ENCODE measurements around the gene OTULIN. TPM values are rescaled to one million over a fixed set of nuclear protein-coding genes. Genes with fewer than 3 reads are reported as not detected.

Gene OTULIN
- polyA plus RNA-seq, 1 donor = 21.1 TPM

DNA sequence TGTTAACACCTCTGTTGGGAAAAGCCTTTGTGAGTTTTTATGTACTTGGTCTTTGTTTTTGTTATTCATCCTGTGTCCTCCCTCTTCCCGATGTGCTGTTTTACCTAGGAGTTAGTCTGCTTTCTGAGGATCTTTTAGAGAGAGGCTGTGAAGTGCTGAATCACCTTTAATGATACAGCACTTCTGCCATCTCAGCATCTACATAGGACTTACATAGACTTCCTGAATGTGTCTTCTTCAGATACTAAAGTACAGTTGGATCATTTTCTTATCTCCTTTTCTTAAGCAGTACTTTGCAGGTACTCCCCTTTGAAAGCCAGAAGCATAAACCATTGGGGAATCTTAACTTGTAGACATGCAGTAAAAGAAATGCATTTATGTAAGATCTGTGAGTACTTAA, 31.5 kb downstream of the OTULIN start:
- DNase-seq = no peak

DNA sequence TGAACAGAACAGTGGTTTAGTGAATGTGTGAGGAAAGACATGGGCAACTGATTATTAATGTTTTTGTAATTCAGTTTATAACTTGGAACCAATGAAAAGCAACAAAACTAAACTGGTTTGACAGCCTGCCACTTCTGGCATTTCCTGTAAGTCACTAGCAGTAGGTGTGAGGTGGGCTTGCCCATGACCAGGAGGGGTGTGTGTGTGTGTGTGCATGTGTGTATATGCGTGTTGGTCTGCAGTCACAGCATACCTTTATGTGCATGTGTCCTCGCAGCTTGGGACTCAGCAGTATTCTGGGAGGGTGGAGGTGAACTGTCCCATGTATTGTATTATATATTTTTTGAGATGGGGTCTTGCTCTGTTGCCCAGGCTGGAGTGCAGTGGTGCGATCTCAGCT, 32.3 kb downstream of the OTULIN start:
- no peak for DNase-seq

GRCh38 chr5:14698495-14698894, 34.0 kb downstream of the OTULIN start:
- DNase-seq = no peak

- no peak for DNase-seq
Observed at GRCh38 chr5:14699159-14699558, 34.6 kb downstream of the OTULIN start.

- no peak for DNase-seq
Observed at GRCh38 chr5:14699807-14700400, 35.4 kb downstream of the OTULIN start.

GRCh38 chr5:14700478-14701436, 36.2 kb downstream of the OTULIN start:
- no peak for DNase-seq

- no peak for DNase-seq
Observed at GRCh38 chr5:14701556-14701955, 37.0 kb downstream of the OTULIN start.

- DNase-seq = no peak
Observed at GRCh38 chr5:14702238-14702839, 37.8 kb downstream of the OTULIN start.

DNA sequence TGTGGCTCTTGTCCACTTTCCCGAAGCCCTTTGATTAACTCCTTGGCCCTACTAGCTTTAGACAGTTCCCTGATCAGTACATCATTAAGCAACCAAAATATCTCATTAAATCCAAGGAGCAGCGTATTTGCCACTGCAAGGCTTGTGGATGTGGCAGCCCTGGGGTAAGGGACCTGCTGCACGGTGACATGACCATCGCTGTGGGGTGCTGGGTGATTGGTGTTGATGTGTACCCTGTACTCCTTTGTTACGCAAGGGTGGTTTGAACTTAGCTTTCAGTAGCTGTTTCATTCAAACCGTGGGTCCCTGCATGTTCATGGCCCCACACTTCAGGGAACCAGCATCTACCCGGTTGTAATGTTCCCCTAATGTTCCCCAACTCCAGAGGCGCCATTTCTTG, 41.0 kb downstream of the OTULIN start:
- DNase-seq = no peak

DNA sequence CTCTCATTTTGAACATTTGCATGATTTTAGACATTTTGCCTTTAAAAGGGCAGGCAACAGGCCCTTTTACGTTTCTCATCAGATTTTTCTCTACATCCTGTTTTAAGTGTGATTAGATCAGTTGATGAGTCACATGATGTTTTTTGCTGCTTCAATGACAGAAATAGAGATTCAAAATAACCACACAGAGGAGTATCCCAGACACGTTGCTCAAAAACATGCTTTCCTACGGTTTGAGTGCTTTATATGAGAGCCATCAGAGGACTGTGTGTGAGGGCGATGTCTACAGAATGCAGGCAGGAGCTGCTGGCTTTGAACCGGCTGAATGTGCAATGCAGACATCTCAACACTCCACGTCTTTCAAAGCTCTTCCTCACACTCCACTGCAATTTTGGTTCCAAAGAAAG, 42.1 kb downstream of the OTULIN start:
- no peak for DNase-seq

DNA sequence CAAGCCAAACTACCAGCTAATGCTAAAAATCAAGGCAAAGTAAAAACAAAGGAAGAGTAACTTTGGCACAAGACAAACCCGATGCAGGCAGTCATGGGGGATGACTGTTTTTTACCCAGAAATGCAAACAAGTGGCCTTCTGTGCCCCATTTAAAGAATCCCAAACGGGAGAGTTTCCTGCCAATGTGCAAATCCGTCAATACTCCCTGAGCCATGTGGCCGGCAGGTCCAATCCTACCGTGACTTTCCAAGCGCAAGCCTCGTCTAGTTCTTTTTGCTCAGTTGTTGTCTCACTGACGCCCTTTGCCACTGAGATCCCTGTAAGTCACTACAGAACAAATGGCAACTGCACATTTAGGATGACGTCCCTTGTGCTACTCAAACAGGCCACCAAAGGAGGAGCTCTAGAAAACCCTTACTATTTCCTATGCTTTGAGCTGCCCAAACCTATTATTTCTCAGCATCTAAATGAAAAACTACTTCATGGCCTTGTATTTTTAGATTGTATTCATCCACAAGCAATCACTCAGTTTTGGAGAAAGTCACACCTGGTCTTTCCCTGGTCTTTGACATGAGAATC, 43.4 kb downstream of the OTULIN start:
- no peak for DNase-seq

- DNase-seq = no peak
Observed at GRCh38 chr5:14708551-14708950, 44.0 kb downstream of the OTULIN start.

DNA sequence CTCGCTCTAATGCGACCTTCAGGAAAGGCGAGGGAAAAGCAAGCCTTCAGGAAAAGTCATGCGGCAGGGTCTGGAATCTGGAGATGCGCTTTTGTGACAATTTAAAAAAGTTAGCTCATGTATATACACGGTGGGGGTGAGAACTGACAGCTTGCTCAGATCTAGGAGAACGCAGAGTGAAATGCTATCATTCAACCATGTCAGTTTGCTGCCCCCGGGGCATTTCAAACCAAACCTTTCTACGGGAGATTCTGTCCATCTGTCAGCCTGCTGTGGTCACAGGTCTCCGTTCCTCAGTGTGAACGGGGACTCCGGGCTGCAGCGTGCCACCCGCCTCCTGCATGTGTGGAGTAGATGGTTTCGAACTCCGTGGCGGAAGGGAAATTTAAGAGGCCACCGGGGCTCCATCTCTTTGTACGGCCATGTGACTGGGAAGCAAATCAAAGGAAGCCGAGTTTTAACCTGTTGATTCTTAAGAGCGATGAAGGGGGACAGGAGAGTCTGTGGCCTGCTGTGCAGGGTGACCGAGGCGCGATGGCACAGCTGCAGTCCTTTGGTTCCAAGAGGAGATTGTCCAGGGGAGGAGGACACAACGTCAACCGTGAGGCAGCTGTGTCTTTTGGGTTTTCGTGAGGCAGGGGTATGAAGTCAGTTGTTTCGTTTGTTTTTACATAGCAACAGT, 45.9 kb downstream of the OTULIN start:
- DNase-seq = no peak

GRCh38 chr5:14712131-14712530, 47.6 kb downstream of the OTULIN start:
- DNase-seq = no peak

DNA sequence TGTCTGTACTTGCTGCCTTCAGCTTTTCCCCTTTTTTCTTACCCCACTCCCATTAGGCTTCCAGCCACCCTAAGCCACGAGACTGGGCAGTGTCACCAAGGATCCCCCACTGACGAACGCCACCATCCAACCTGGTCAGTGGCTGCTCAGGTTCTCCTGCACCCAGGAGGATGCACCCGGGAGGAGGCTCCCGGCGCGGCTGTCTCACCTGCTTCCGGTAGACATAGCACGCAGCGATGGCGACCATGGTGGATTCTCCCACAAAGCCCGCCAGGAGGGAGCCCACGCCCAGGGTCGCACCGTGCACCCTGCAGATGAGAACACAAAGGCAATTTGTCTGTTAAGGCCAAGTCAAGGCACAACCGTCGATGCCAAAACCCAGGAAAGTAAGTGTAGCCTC, 48.1 kb downstream of the OTULIN start:
- DNase-seq = no peak

DNA sequence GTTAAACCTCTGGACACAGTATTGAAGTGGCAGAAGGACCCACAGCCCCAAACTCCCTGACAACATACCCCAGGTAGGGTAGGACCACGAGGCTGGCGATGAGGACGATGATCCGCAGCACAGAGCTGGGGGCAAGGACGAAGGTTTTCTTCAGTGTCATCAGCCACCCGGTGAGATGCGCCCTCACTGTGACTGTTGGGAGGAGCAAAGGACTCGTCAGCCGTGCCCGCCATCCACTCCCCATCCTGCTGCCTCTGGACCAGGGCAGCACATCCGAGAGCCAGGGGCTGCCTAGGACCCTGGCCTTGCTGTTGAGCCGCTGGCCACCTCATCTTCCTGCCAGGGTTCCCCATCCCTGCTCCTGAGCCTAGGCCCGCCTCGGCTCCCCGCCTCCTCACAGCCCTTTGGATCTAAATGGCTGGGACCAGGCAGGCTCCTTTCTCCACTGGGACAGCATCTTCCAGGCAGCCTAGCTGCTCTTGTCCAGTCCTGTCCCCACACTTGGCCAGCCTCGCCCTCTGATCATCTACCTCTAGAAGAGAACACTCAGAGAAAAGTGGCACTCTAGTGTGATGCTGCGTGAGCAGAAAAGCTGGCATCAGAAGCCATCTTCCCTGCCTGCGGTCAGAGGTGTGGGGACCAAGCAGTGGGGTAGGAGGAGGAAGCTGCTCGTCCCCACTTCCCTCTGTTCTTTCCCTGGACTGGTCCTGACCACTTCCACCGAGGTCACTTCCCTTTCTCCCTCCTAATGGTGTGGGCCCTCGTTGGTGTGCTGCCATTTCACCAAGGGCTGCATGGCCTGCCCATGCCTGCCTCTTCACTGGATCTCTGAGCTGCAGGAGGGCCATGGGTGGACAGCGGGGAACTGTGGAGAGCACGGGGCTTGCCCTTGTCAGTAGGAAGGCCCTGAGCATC, 49.2 kb downstream of the OTULIN start:
- no peak for DNase-seq

GRCh38 chr5:14714706-14715105, 50.2 kb downstream of the OTULIN start:
- no peak for DNase-seq

GRCh38 chr5:14715481-14715880, 51.0 kb downstream of the OTULIN start:
- DNase-seq = no peak

GRCh38 chr5:14716755-14717752, 52.5 kb downstream of the OTULIN start:
- DNase-seq = no peak

GRCh38 chr5:14718778-14719177, 54.3 kb downstream of the OTULIN start:
- no peak for DNase-seq

Measured in left kidney (tissue), 2 donors.